ENCODE measurements around the gene CMKLR1.

The CMKLR1 gene

DNA sequence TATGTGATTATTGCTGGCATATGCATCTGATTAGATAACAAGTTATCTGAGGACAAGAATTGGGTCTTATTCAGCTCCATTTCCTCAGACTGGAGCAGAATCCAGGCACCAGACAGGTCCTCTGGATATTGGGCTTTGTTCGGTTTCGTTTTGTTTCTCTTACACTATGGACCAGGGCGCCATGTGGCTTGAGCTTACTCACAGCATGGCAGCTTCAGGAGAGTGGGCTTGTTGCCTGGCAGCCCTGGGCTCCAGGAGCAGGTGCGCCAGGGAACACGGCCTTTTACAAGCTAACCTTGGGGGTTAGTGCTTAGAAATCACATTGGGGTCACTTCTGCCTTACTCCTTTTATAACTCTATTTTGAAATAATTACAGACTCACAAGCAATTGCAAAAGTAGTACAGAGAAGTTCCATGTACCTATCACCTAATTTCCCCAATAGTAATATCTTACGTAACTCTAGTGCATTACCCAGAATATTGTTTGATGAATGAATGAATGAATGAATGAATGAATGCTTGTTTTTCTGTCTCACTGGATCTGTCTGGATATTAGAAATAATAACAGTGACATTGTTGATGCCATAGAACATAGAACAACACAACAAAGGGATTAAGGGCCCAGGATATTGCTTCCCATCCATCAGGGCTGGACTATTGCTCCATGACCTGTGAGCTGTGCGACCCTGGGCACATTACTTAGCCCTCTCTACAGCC, 39.0 kb downstream of the CMKLR1 start:
- TF ChIP-seq, protein P1, sequence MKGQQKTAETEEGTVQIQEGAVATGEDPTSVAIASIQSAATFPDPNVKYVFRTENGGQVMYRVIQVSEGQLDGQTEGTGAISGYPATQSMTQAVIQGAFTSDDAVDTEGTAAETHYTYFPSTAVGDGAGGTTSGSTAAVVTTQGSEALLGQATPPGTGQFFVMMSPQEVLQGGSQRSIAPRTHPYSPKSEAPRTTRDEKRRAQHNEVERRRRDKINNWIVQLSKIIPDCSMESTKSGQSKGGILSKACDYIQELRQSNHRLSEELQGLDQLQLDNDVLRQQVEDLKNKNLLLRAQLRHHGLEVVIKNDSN (IDR thresholded peaks at IDR 0.05): no peak
- TF ChIP-seq ZBTB7A (IDR thresholded peaks at IDR 0.05; ENCODE audit: low read depth) (no peak), EGR1 (IDR thresholded peaks at IDR 0.05) (no peak), CEBPB (IDR thresholded peaks at IDR 0.05) (no peak), YY1 (IDR thresholded peaks at IDR 0.05; ENCODE audit: low read depth) (no peak), EP300 (IDR thresholded peaks at IDR 0.05; ENCODE audit: borderline replicate concordance) (no peak), TCF12 (IDR thresholded peaks at IDR 0.05; ENCODE audit: low read depth) (no peak), NFIC (IDR thresholded peaks at IDR 0.05) (no peak), TEAD4 (IDR thresholded peaks at IDR 0.05) (no peak)

DNA sequence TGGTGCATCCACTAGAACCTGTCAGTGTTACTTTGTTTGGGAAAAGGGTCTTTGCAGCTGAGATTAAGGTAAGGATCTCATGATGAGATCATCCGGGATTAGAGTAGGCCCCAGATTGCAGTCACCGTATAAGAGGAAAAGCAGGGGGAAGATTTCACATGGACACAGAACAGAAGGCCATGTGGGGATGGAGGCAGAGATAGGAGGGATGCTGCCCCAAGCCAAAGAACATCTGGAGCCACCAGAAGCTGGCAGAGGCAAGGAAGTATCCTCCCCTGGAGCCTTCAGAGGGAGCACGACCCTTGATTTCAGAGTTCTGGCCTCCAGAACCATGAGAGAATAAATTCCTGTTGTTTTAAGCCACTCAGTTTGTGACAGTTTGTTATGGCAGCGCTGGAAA, 39.6 kb downstream of the CMKLR1 start:
- no peak for TF ChIP-seq NFIC (IDR thresholded peaks at IDR 0.05)
- no peak for TF ChIP-seq EP300 (IDR thresholded peaks at IDR 0.05; ENCODE audit: borderline replicate concordance)
- TF ChIP-seq RAD21 (IDR thresholded peaks at IDR 0.05; ENCODE audit: low read depth): no peak
- TF ChIP-seq EGR1 (IDR thresholded peaks at IDR 0.05): no peak
- TF ChIP-seq YY1 (IDR thresholded peaks at IDR 0.05; ENCODE audit: low read depth): no peak
- no peak for TF ChIP-seq TCF12 (IDR thresholded peaks at IDR 0.05; ENCODE audit: low read depth)
- TF ChIP-seq TAF1 (IDR thresholded peaks at IDR 0.05; ENCODE audit: low read depth): no peak
- TF ChIP-seq, protein P1 (IDR thresholded peaks at IDR 0.05): no peak
- TF ChIP-seq CEBPB (IDR thresholded peaks at IDR 0.05): no peak
- TF ChIP-seq FOXM1 (IDR thresholded peaks at IDR 0.05; ENCODE audit: borderline replicate concordance, low read depth): no peak
- no peak for TF ChIP-seq ZBTB7A (IDR thresholded peaks at IDR 0.05; ENCODE audit: low read depth)

DNA sequence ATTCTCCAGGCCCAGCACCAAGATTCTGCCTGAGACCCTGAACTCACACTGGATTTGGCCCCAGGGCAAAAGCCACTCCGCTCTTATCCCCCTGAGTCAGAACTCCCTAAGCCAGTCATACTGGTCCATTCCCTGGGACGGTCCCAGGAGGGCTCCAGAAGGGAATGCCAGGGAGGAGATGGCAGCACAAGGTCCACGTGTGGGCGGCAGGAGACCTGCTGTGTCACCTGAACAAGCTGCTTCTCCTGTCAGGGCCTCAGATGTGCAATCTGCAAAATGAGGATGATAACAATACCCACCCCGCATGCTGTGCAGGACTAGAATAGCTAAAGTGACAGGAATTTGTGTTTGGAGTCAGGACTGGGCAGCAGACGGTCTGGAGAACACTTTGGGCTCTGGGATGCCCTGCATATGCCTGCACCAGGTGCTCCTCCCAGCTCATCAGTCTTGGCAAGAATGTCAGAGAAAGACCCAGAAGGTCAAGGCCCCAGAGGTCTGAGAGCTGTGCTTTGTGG, 40.3 kb downstream of the CMKLR1 start:
- TF ChIP-seq EP300 (IDR thresholded peaks at IDR 0.05; ENCODE audit: borderline replicate concordance): no peak
- TF ChIP-seq, protein P2, sequence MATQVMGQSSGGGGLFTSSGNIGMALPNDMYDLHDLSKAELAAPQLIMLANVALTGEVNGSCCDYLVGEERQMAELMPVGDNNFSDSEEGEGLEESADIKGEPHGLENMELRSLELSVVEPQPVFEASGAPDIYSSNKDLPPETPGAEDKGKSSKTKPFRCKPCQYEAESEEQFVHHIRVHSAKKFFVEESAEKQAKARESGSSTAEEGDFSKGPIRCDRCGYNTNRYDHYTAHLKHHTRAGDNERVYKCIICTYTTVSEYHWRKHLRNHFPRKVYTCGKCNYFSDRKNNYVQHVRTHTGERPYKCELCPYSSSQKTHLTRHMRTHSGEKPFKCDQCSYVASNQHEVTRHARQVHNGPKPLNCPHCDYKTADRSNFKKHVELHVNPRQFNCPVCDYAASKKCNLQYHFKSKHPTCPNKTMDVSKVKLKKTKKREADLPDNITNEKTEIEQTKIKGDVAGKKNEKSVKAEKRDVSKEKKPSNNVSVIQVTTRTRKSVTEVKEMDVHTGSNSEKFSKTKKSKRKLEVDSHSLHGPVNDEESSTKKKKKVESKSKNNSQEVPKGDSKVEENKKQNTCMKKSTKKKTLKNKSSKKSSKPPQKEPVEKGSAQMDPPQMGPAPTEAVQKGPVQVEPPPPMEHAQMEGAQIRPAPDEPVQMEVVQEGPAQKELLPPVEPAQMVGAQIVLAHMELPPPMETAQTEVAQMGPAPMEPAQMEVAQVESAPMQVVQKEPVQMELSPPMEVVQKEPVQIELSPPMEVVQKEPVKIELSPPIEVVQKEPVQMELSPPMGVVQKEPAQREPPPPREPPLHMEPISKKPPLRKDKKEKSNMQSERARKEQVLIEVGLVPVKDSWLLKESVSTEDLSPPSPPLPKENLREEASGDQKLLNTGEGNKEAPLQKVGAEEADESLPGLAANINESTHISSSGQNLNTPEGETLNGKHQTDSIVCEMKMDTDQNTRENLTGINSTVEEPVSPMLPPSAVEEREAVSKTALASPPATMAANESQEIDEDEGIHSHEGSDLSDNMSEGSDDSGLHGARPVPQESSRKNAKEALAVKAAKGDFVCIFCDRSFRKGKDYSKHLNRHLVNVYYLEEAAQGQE (IDR thresholded peaks at IDR 0.05; ENCODE audit: low read depth): no peak
- TF ChIP-seq RAD21 (IDR thresholded peaks at IDR 0.05; ENCODE audit: low read depth): no peak
- no peak for TF ChIP-seq CEBPB (IDR thresholded peaks at IDR 0.05)
- no peak for TF ChIP-seq TEAD4 (IDR thresholded peaks at IDR 0.05)

DNA sequence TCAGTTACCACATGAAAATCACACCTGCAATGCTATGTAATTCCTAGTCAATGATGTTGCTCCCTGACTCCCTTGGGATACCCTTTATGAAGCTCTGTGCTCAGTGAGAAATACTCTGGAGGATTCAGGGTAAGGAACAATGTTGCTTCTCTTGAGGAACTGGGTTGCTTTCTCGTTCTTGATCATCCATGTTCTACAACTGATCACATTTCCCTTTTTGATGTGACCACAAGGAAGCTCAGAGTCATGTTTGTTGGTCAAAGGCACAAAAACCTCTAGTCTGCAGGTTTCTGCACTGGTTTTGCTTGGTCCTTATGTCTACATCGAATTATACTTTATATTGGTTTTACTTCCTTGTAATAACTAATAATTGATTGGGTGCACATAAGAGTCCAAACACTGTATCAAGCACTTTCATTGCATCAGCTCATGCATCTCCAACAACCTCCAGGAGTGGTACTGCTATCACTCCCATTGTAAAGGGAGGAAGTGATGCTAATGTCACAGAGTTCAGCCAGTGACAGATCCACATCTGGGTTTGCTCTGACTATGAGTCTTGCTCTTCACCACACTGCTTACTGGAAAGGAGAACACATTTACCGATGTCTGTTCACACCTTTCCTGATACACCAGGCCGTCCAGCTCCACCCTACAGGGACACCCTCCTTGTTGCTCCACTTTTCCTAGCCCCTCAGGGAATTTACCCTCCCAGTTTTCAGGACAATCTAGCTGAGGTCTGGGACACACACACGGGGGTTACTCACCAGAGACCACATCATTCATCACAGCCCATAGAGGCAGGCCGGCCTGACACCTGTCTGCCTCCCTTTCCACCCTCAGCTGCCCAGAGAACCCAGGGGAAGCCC, 41.0 kb downstream of the CMKLR1 start:
- TF ChIP-seq TAF1 (IDR thresholded peaks at IDR 0.05; ENCODE audit: low read depth): no peak
- no peak for TF ChIP-seq YY1 (IDR thresholded peaks at IDR 0.05; ENCODE audit: low read depth)
- no peak for TF ChIP-seq TCF12 (IDR thresholded peaks at IDR 0.05; ENCODE audit: low read depth)
- no peak for TF ChIP-seq RAD21 (IDR thresholded peaks at IDR 0.05; ENCODE audit: low read depth)
- TF ChIP-seq CREB1 (IDR thresholded peaks at IDR 0.05; ENCODE audit: low read depth): no peak
- TF ChIP-seq ZBTB7A (IDR thresholded peaks at IDR 0.05; ENCODE audit: low read depth): no peak
- TF ChIP-seq, protein P1 (IDR thresholded peaks at IDR 0.05): no peak

DNA sequence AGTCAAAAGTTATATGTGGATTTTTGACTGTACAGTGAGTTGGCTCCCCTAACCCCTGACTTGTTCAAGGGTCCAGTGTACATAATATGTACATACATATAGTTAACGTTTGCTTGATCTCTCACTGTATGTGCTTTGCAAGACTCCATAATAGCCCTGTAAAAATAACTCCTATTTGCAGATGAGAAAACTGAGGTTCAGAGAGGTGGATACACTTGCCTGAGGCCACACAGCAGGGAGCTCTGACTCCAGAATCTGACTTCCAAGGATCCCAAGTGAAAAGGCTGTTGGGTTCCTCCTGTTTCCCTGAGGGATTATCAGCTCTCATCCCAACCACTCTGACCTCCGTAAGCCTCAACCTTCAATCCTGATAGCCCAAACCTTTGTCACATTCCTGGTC, 41.7 kb downstream of the CMKLR1 start:
- TF ChIP-seq CEBPB (IDR thresholded peaks at IDR 0.05): no peak
- no peak for TF ChIP-seq NFIC (IDR thresholded peaks at IDR 0.05)
- TF ChIP-seq, protein P2 (IDR thresholded peaks at IDR 0.05; ENCODE audit: low read depth): no peak
- TF ChIP-seq, protein P1 (IDR thresholded peaks at IDR 0.05): no peak
- TF ChIP-seq RAD21 (IDR thresholded peaks at IDR 0.05; ENCODE audit: low read depth): no peak
- TF ChIP-seq EP300 (IDR thresholded peaks at IDR 0.05; ENCODE audit: borderline replicate concordance): no peak
